Coronary artery (tissue), 2 donors: Measurements from ENCODE around the gene CEBPA.

Experiments used
- DNase-seq: peaks from one replicate; pipeline ENCODE4 v3.0.0-alpha.2; 2017; ENCODE audit warnings: low spot score
- H3K27ac ChIP-seq, 2 donors: fragments of 200-600 bp; sonication (generic); one replicate each; pipeline ENCODE4 v1.5.1; 2016 to 2019
- H3K4me3 ChIP-seq: fragments of 200-600 bp; sonication (generic); 2 replicates; pipeline ENCODE4 v1.5.1; 2016; ENCODE audit warnings: mild to moderate bottlenecking, moderate library complexity
- TF ChIP-seq, protein P1 (sequence below): fragments of 200-600 bp; sonication (generic); IDR thresholded peaks from one replicate; pipeline ENCODE4 v1.5.1; 2019; ENCODE audit warnings: antibody characterized with exemption

Gene CEBPA

DNA sequence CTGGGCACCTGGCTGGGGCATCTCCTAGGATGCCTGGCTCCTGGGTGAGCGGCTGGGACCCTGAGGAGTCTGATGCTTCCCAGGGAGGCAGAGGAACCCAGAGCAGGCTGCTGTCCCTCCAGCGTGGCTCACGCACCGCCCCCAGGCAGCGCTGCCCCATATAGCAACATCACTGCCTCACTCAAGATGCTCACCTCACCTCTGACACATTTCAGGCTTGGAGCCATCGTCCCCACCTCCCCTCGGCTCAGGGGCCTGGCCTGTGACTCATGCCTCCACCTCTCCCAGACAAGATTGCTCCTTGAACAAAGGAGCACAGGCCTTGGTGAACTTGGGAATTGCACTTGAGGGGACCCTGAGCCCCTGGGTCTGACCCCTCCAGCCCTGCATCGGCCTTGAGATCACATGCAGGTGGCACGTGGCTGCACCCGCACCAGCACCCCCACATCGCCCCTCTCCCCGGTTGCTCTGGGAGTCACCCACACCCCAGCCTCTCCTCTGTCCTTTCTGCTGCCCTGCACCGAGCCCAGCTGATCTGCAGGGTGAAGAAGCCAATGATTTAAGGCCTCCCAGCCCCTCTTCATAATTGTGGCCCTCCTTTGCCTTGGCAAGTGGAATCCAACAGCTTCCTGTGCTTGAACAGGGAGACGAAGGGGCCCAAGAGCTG, 11.2 kb downstream of the CEBPA start:
- H3K4me3 ChIP-seq: no peak overlapping the region
- TF ChIP-seq, protein P1, sequence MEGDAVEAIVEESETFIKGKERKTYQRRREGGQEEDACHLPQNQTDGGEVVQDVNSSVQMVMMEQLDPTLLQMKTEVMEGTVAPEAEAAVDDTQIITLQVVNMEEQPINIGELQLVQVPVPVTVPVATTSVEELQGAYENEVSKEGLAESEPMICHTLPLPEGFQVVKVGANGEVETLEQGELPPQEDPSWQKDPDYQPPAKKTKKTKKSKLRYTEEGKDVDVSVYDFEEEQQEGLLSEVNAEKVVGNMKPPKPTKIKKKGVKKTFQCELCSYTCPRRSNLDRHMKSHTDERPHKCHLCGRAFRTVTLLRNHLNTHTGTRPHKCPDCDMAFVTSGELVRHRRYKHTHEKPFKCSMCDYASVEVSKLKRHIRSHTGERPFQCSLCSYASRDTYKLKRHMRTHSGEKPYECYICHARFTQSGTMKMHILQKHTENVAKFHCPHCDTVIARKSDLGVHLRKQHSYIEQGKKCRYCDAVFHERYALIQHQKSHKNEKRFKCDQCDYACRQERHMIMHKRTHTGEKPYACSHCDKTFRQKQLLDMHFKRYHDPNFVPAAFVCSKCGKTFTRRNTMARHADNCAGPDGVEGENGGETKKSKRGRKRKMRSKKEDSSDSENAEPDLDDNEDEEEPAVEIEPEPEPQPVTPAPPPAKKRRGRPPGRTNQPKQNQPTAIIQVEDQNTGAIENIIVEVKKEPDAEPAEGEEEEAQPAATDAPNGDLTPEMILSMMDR: no peak
- no peak overlapping the region for H3K27ac ChIP-seq
- no peak for DNase-seq

DNA sequence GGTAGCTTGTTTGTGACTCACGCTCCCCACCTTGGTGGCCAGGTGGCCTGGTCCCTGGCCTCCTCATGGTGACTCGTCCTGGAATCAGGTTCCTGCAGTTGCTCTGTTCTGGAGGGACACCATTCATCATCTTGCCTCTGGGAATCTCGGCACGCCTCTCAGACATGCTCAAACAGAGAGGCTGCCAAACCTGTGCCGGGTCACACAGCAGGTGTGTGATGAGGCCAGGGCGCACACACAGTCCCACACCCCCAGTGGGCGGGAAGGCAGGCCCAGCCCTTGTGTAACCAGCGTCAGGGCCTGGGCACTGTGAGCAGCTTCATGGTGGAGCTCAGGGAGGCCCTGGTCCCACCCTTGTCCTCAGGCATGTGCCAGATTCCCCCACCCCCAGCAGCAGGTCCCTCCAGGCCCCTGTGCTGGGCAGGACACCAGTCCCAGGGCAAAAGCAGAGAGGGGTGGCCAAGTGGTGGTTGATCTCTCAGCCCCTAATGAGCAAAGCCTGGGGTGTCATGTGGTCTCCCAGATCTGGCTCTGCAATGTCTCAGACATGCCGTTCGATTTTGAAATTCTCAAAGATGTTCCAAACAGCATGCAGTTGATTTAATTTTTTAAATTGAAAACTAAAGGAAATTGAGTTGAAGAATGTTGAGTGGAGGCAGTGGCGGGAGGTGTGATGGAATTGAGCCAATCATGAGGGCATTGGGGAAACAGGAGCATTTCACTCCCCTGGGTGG, 12.1 kb downstream of the CEBPA start:
- TF ChIP-seq, protein P1: no peak
- H3K27ac ChIP-seq: no peak overlapping the region
- DNase-seq: no peak
- H3K4me3 ChIP-seq: no peak overlapping the region

DNA sequence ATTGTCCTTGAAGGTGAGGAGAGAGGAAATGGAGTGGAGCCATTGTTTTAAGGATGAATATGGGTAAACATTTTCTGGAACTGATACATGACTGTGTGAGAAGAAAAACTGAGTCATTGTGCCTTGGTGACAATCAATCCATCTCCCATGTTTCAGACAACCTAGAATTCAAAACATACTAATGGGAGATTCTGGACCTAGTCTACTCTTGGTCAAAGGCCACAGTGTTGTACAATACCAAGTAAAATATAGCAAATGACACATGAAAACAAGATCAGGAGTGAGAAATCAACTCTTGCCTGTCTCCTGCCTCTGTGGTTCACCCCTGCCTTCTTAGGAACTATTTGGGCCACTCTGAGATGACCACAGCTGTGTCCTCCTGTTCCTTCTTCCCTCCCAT, 13.1 kb downstream of the CEBPA start:
- TF ChIP-seq, protein P1: no peak
- no peak for DNase-seq
- H3K27ac ChIP-seq: no peak overlapping the region
- H3K4me3 ChIP-seq: no peak overlapping the region

DNA sequence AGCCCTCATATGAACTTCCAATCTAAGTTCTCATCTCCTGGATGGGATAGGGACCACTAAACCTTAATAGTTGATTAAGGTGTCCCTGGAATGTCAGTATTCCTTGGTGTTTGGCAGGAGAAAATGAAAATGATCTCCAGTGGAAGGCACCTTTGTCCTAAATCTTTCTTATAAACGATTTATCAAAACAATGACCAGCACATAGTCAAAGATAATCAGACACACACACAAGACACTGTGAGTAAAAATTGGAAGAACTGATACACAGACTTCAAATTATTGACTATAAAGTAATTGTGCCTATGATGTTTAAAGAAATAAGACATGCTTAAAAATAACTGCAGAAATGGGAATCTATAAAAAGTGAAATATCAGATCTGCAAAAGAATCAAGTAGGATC, 13.7 kb downstream of the CEBPA start:
- no peak for DNase-seq
- TF ChIP-seq, protein P1: no peak

DNA sequence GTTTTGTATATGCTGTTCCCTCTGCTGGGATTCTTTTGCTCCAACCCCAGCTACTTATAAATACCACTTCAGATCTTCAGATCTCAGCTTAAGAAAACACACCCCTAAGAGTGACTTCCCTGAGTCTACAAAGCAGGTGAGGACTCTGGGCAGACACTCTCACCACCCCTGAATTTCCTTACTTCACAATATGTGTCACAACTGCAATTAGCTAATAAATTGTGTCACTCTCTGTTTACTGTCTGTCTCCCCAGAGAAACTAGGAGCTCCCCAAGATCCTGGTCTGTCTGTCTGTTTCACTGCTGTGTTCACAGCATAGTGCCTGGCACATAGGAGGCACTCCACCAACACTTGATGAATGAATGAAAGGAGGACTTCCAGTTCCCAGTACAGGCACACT, 14.4 kb downstream of the CEBPA start:
- Histone ChIP-seq H3K27ac (no peak overlapping the region), H3K4me3 (no peak overlapping the region)
- TF ChIP-seq, protein P1: no peak
- no peak for DNase-seq

More for the DNA sequence above, 13.7 kb downstream of the CEBPA start:
- no peak overlapping the region for H3K27ac ChIP-seq
- no peak overlapping the region for H3K4me3 ChIP-seq

DNA sequence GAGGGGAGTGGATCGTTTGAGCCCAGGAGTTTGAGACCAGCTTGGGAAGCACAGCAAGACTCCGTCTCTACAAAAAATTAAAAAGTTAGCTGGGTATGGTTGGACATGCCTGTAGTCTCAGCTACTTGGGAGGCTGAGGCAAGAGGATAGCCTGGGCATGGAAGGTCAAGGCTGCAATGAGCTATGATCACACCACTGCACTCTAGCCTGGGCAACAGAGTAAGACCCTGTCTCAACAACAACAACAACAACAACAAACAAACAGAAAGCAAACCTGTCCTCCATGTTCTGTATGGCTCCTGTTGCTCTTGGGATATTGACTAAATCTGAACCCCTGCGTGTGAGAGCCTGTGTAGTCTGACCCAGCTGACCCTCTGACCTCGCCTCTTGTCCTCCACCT, 14.9 kb downstream of the CEBPA start:
- no peak overlapping the region for H3K27ac ChIP-seq
- TF ChIP-seq, protein P1: no peak
- H3K4me3 ChIP-seq: no peak overlapping the region
- DNase-seq: no peak

DNA sequence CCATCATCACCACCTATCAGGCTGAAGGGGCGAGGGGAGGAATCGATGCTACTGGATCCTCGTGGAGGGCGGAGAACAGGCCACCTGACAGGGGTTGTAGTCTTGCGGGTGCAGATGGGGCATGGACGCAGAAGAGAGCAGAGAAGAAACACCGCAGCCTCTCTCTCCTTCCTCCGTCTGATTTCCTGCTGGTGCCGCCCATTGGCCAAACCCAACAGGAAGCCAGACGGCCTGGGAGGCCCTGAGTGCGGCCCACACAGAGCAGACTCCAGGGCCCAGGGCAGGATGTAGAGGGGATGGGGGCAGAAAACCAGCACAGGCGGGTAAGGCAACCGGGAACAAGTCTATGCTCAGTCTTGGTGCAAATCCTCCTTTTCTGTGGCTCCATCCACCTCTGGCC, 15.4 kb downstream of the CEBPA start:
- H3K27ac ChIP-seq: no peak overlapping the region

More for the DNA sequence above, 15.4 kb downstream of the CEBPA start:
- TF ChIP-seq, protein P1: no peak
- DNase-seq: no peak
- no peak overlapping the region for H3K4me3 ChIP-seq
